Measurements from ENCODE around the gene EIF4G1. TPM values are rescaled to one million over a fixed set of nuclear protein-coding genes. Genes with fewer than 3 reads are reported as not detected.

EIF4G1 gene
- total and polyA plus RNA-seq, 2 of the 8 experiments (the other 6 are each of a cell fraction or from before 2014, with no cell fraction given) = 318 to 473 TPM

- TF ChIP-seq ATF2 (IDR thresholded peaks at IDR 0.05; ENCODE audit: low read length) (0 out of 2 replicates have a peak, but pooled peaks have one; percentile 30), BCL11A (IDR thresholded peaks at IDR 0.05; ENCODE audit: low read depth in 2 of 2, low read length in 2 of 2) (no peak), YY1 (IDR thresholded peaks at IDR 0.05; ENCODE audit: low read depth, low read length) (no peak), SRF (IDR thresholded peaks at IDR 0.05; ENCODE audit: low read depth, low read length) (no peak), RBBP5 (IDR thresholded peaks at IDR 0.05; ENCODE audit: borderline replicate concordance, low read depth, low read length) (peak; percentile 32; the same call in 1 of the 2 replicates), KDM4A (IDR thresholded peaks at IDR 0.05; ENCODE audit: low read depth, low read length, severe bottlenecking) (peak; percentile 74), RAD21 (IDR thresholded peaks at IDR 0.05 in 1 of 2, conservative IDR thresholded peaks at IDR 0.05 in 1 of 2; ENCODE audit: low read depth in 2 of 2, low read length in 2 of 2) (peak; percentile 11 to 30; a peak in 2 of 4 replicates), HDAC2 (IDR thresholded peaks at IDR 0.05; ENCODE audit: borderline replicate concordance in 1 of 2, low read depth in 2 of 2, low read length in 2 of 2) (peak in 1 of 2 experiments; percentile 57; a peak in 1 of 4 replicates), SP4 (IDR thresholded peaks at IDR 0.05; ENCODE audit: low read length) (no peak), SIX5 (IDR thresholded peaks at IDR 0.05; ENCODE audit: low read depth, low read length) (no peak), CEBPB (IDR thresholded peaks at IDR 0.05; ENCODE audit: low read depth, low read length) (no peak), TCF12 (IDR thresholded peaks at IDR 0.05; ENCODE audit: low read depth, low read length) (0 out of 2 replicates have a peak, but pooled peaks have one; percentile 1), POLR2AphosphoS5 (IDR thresholded peaks at IDR 0.05; ENCODE audit: low read depth, low read length) (peak; percentile 78), TBP (IDR thresholded peaks at IDR 0.05; ENCODE audit: low read depth, low read length) (peak; percentile 73), RNF2 (IDR thresholded peaks at IDR 0.05; ENCODE audit: borderline replicate concordance, low read depth, low read length, missing control alignments, poor library complexity, severe bottlenecking) (no peak), NRF1 (IDR thresholded peaks at IDR 0.05; ENCODE audit: low read depth, low read length) (peak; percentile 69), EP300 (IDR thresholded peaks at IDR 0.05; ENCODE audit: borderline replicate concordance in 1 of 2, low read depth in 2 of 2, low read length in 2 of 2) (no peak; a peak in 1 of 3 replicates), CBX8 (IDR thresholded peaks at IDR 0.05; ENCODE audit: borderline replicate concordance, low read depth, low read length) (no peak), KDM1A (IDR thresholded peaks at IDR 0.05; ENCODE audit: borderline replicate concordance, low read length) (no peak), CBX5 (IDR thresholded peaks at IDR 0.05; ENCODE audit: low read depth, low read length) (no peak), CHD1 (IDR thresholded peaks at IDR 0.05; ENCODE audit: low read depth, low read length) (no peak)
Observed at GRCh38 chr3:184362668-184363546, 48.5 kb downstream of the EIF4G1 start (continued).

Data from H1 (cell line).